NOMO-1 (cell line): ENCODE measurements around the gene SLC4A1.

ENCODE experiments used
- DNase-seq, 2 experiments: peaks; one replicate each; lab custom pipeline; 2025; ENCODE audit not compliant: unreplicated experiment in 2 of 2; lab: John Stamatoyannopoulos, UW

Gene SLC4A1

GRCh38 chr17:44221862-44222111, 46.1 kb downstream of the SLC4A1 start:
- DNase-seq = no peak

GRCh38 chr17:44221084-44221861, 46.7 kb downstream of the SLC4A1 start:
- DNase-seq = peak; percentile 54 to 72

GRCh38 chr17:44220213-44221083, 47.5 kb downstream of the SLC4A1 start:
- DNase-seq = peak in 1 of 2 experiments; percentile 23

GRCh38 chr17:44219616-44220212, 48.2 kb downstream of the SLC4A1 start, which contains the start of gene UBTF:
TSS of gene UBTF (minus strand) at chr17:44219675. CDS start at chr17:44218229, 1,446 bp downstream.
- peak in 1 of 2 experiments; percentile 57 for DNase-seq

- DNase-seq = peak; percentile 59 to 67
These were observed 48.8 kb downstream of the SLC4A1 start for GRCh38 chr17:44219108-44219615.

- DNase-seq = peak; percentile 72 to 89
These were observed 49.4 kb downstream of the SLC4A1 start for GRCh38 chr17:44218344-44219107.

- peak in 1 of 2 experiments; percentile 31 for DNase-seq
These were observed 50.1 kb downstream of the SLC4A1 start for GRCh38 chr17:44217738-44218343.

- DNase-seq = no peak
These were observed 51.2 kb downstream of the SLC4A1 start for GRCh38 chr17:44216694-44217093.

GRCh38 chr17:44216173-44216572, 51.8 kb downstream of the SLC4A1 start:
- peak in 1 of 2 experiments; percentile 11 for DNase-seq

- DNase-seq = no peak
These were observed 53.0 kb downstream of the SLC4A1 start for GRCh38 chr17:44214896-44215295.

GRCh38 chr17:44214230-44214494, 53.8 kb downstream of the SLC4A1 start:
- DNase-seq = no peak

GRCh38 chr17:44213403-44214229, 54.3 kb downstream of the SLC4A1 start:
- DNase-seq = no peak

GRCh38 chr17:44212507-44213402, 55.2 kb downstream of the SLC4A1 start:
- no peak for DNase-seq

- no peak for DNase-seq
These were observed 56.4 kb downstream of the SLC4A1 start for GRCh38 chr17:44211281-44212265.

GRCh38 chr17:44210342-44211192, 57.4 kb downstream of the SLC4A1 start:
- DNase-seq = peak; percentile 92 to 98

- peak in 1 of 2 experiments; percentile 3 for DNase-seq
These were observed 58.1 kb downstream of the SLC4A1 start for GRCh38 chr17:44209786-44210341.
